T-helper 1 cell treated with Interleukin-12 subunit alpha and Interleukin-12 subunit beta and Interleukin-4 antibody, amounts not matched to agents 30 ng/mL and 1 ng/mL, for 36 hours (primary cell): Measurements from ENCODE around the gene ZACN. TPM values are rescaled to one million over a fixed set of nuclear protein-coding genes. Genes with fewer than 3 reads are reported as not detected.
"Not testable (repeated sequence)": the region's sequence is repeated elsewhere in the genome, so short reads cannot be mapped to it uniquely, and the experiment has no call there.

Experiments
- intact Hi-C: fragments of 100-400 bp; cut with micrococcal nuclease; formaldehyde crosslinking; loops from one replicate; pipeline ENCODE4 v1.15.1; 2024
- total RNA-seq: library from RNA; stranded (reverse); gene quantifications from 2 replicates; pipeline ENCODE4 v1.2.3, GENCODE V29; 2022

Gene ZACN
- total RNA-seq, 1 donor from 2014 or later: 1.0 TPM

DNA sequence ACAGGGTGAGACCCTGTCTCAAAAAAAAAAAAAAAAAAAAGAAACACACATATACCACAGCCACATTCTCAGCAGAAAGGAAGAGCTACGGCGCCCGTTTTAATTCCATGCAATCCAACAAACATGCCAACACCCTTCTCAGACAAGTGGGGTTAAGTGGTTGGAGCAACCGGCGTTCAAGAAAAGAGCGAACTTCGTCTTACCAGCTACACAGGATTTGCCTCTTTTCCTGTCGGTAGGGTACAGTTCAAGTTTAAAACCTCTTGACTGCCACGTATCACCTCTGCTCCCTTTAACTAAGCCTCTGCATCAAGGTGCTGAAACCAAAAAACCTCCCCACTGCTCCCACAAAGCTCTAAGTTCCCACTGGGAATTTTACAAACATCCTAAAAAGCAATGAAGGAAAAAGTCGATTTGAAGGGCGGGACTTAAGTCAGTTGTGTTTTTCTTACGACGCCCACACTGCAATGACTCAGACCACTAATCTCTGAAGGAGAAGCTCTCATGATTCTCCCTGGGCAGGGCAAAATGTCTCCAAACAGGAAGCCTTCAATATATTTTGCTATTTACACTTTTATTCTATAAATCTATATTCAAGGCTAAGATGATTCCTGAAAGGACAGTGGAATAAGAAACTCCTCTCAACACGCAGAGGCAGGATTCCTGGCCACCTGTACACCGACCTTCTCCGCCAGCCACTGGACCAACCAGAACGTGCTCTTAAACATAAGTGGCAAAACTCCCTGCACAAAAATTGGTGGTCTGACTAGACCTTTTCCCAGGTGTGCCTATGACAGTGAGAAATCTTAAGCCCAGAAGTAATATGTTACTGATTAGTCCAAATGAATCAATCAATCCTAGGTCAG is 25.5 kb upstream of the ZACN start:
- intact Hi-C loops: no loop called here

GRCh38 chr17:76054112-76054476 is 24.9 kb upstream of the ZACN start:
- intact Hi-C loops: no loop called here

DNA sequence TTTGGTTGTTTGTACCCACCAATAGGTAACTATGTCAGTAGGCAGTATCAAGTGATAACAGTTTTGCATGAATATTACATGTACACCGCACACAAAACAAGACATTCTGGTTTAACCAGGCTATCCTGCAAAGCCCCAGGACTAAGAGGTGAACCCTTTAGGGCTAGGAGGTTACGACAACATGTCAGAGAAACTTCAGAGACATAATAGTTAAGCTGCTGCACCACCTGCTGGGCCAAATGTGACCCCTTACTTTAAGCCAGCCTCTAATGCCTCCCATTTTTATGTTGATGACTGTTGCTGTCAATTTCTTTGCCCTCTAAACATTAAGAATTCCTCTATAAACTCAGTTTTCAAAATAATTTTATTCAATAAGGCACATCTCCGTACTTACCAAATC is 22.1 kb upstream of the ZACN start:
- intact Hi-C loops: no loop called here

GRCh38 chr17:76058264-76058663 is 20.7 kb upstream of the ZACN start:
- intact Hi-C loops: not testable (repeated sequence)

GRCh38 chr17:76063875-76064546 is 15.0 kb upstream of the ZACN start:
- intact Hi-C loops: no loop called here

- intact Hi-C loops: no loop called here
These were observed 13.2 kb upstream of the ZACN start for GRCh38 chr17:76065775-76066174.

- intact Hi-C loops: loop anchor here (1.0 to 10.0 kb wide), 4 partner anchors 32 to 283 kb away; partner anchors contain the start of genes ACOX1, EXOC7, MRPL38 and TEN1
These were observed 7.3 kb upstream of the ZACN start for GRCh38 chr17:76071531-76072147.

GRCh38 chr17:76072148-76072858 is 6.7 kb upstream of the ZACN start, which contains the start of gene SRP68:
Gene SRP68 (minus strand): TSS chr17:76072517. CDS start chr17:76072491, 26 bp downstream.
- intact Hi-C loops: loop anchor here (1.0 to 10.0 kb wide), 4 partner anchors 31 to 282 kb away; partner anchors contain the start of genes ACOX1, EXOC7, MRPL38 and TEN1

GRCh38 chr17:76074390-76075363 is 4.3 kb upstream of the ZACN start, which contains the start of gene GALR2:
Gene GALR2 (plus strand): TSS chr17:76074781. CDS start chr17:76074884, 103 bp downstream.
- intact Hi-C loops: loop anchor here (10.0 kb wide), 1 partner anchor 170 kb away; the partner anchor contains the start of gene MRPL38

DNA sequence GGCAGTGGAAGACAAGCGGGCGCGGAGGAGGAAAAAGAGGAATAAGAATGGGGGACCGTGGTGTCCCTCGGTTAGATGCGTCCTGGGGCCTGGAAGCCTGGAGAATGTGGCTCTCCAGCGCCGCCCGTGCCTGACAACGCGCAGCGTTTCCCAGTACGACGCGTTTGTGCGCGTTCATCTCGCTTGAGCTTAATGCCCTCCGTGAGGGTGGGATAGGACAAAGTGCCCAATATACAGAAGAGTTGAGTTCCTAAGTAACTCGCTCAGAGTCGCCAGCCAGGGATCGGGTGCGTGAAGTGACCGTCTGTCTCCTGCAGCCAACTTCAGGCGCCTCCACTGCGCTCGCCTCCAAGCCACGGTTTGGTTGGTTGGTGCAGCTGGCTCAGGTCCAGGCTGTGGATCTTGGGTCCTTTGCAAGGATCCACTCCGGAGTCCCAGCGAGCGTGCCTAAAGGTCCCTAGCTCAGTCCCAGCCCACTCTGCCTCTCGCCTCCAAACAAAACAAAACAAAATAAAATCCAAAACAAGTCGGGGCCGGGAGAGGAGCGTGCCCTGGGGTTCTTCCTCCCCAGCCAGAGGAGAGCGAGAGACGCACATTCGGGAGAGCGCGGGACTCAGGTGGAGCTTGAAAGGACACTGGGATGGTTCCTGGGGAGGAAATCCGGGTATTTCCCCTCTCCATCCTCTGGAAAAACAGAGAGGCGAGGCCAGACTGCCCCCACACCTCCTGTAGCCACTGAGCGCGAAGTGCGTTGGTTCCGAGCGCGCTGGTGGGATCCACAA is 3.4 kb upstream of the ZACN start:
- intact Hi-C loops: loop anchor here (10.0 kb wide), 1 partner anchor 171 kb away; the partner anchor contains the start of gene MRPL38

- intact Hi-C loops: loop anchor here (10.0 kb wide), 1 partner anchor 171 kb away; the partner anchor contains the start of gene MRPL38
These were observed 2.7 kb upstream of the ZACN start for GRCh38 chr17:76076146-76076764.

DNA sequence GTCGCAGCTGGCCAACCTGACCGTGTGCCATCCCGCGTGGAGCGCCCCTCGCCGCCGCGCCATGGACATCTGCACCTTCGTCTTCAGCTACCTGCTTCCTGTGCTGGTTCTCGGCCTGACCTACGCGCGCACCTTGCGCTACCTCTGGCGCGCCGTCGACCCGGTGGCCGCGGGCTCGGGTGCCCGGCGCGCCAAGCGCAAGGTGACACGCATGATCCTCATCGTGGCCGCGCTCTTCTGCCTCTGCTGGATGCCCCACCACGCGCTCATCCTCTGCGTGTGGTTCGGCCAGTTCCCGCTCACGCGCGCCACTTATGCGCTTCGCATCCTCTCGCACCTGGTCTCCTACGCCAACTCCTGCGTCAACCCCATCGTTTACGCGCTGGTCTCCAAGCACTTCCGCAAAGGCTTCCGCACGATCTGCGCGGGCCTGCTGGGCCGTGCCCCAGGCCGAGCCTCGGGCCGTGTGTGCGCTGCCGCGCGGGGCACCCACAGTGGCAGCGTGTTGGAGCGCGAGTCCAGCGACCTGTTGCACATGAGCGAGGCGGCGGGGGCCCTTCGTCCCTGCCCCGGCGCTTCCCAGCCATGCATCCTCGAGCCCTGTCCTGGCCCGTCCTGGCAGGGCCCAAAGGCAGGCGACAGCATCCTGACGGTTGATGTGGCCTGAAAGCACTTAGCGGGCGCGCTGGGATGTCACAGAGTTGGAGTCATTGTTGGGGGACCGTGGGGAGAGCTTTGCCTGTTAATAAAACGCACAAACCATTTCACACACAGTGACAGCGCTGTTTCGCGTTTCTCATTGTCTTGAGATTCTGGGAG is 2.0 kb upstream of the ZACN start:
- intact Hi-C loops: loop anchor here (10.0 kb wide), 1 partner anchor 172 kb away; the partner anchor contains the start of gene MRPL38

DNA sequence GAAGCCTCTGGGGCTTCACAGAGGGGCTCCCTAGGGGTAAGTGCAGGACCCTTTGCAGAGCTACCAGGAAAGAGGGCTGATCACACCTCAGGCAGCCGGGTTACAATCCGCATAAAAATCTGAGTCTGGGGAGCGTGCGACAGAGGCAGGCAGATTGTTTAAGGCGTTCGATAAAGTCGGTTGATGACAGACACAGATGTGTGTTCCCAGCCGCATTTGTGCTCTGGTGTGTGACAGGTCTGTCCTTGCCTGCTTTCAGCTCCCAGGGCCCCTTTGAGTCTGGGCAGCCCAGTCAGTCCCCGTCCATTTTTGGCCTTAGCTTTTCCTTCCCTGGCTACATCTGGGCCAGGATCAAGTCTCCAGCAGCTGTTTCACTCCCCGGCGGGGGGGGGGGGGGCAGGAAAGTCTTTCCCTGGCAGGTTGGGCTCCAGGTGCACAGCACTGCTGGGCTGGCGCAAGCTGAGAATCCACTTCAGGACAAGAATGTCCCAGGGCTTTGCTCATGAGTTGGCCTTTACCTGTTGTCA is 1.3 kb upstream of the ZACN start:
- intact Hi-C loops: loop anchor here (10.0 kb wide), 1 partner anchor 173 kb away; the partner anchor contains the start of gene MRPL38

GRCh38 chr17:76078370-76078769 is 612 bp upstream of the ZACN start:
- intact Hi-C loops: loop anchor here (10.0 kb wide), 1 partner anchor 174 kb away; the partner anchor contains the start of gene MRPL38

- intact Hi-C loops: loop anchor here (10.0 kb wide), 1 partner anchor 175 kb away; the partner anchor contains the start of gene MRPL38
These were observed 563 bp downstream of the ZACN start for GRCh38 chr17:76079535-76079955.

- intact Hi-C loops: loop anchor here (10.0 kb wide), 1 partner anchor 175 kb away; the partner anchor contains the start of gene MRPL38
These were observed 1.2 kb downstream of the ZACN start for GRCh38 chr17:76079956-76080767.
